GDM1 (cell line): ENCODE data around the gene CLK1.
"Not testable (repeated sequence)": the region's sequence is repeated elsewhere in the genome, so short reads cannot be mapped to it uniquely, and the experiment has no call there.

Experiments used
- DNase-seq: peaks from one replicate; lab custom pipeline; 2025; lab: John Stamatoyannopoulos, UW

The CLK1 gene

DNA sequence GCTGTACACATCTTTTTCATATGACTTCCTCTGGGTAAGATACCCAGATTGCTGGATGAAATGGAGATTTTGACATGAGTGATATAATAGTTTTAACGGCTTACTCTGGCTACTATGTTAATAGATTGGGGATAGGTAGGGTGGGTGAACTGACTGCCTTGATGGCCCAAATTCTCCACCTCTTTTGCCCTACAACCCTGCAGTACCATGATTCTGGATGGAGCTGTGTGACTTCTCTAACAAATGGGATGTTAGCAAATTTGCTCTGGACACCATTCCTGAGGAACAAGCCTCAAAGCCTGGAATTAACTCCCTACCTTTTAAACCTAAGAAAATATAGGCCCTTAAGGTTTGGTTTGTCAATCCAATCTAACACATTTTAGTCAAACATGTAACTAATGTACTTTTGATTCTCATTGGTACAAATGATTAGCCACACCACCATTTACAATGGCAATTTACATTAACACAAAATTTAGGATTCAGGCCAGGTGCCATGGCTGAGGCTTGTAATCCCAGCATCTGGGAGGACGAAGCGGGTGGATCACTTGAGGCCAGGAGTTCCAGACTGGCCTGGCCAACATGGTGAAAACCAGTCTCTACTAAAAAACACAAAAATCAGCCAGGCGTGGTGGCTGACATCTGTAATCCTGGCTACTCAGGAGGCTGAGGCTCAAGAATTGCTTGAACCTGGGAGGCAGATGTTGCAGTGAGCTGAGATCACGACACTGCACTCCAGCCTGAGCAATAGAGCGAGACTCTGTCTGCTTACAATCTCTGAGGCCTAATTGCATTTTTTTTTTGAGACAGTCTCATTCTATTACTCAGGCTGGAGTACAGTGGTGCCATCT lies 12.8 kb downstream of the CLK1 start:
- DNase-seq: no peak

DNA sequence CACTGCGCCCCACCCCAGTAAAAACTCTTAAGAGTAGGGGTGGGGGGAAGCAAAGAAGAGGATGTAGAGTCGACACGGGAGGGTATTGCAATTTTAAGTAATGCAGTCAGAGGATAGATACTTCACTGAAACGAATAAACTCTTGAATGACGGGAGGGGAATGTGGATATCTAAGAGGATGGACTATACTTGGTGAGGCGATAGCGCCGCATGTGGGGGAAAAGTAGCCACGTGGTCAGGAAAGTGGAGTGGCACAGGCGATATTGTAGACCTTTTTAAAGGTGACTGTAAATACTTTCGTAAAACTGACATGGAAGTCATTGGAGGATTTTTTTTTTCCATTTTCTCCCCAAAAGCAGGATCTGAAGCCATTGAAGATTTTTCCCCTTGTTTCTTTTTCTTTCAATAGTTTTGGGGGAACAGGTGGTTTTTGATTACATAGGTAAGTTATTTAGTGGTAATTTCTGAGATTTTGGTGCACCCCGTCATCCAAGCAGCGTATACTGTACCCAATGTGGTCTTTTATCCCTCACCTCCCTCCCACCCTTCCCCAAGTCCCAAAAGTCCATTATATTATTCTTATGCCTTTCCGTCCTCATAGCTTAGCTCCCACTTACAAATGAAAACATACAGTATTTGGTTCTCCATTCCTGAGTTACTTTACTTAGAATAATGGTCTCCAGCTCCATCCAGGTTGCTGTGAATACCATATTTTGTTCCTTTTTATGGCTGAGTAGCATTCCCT lies 13.8 kb downstream of the CLK1 start:
- no peak for DNase-seq

DNA sequence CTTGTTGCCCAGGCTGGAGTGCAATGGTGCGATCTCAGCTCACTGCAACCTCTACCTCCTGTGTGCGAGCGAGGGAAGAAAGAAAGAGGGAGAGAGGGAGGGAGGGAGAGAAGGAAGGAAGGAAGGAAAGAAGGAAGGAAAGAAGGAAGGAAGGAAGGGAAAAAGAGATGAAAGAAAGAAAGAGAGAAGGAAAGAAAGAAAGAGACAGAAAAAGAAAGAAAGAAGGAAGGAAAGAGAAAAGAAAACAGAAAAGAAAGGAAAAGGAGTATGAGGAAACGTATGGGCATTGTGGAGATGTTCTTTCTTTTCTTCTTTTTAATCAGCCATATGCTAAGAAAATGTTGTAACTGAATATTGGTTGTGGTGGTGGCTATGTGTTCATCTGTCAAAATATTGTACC lies 16.5 kb downstream of the CLK1 start:
- DNase-seq: no peak

DNA sequence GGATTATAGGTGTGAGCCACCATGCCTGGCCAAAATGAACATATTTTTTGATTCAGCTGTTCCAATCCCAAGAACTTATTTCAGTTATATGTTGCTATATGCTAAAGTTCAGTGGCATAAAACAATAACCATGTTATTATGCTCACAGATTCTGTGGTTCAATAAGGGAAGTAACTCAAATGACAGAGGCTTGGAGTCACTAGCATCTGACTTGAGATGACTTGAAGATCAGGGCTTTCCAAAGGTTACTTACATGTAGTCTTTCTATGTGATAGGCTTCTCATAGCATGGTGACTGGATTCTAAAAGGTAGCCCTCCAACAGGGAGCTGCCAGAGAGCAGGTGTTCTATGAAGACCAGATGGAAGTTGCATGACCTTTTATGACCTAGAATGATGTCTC lies 17.2 kb downstream of the CLK1 start:
- DNase-seq: no peak

DNA sequence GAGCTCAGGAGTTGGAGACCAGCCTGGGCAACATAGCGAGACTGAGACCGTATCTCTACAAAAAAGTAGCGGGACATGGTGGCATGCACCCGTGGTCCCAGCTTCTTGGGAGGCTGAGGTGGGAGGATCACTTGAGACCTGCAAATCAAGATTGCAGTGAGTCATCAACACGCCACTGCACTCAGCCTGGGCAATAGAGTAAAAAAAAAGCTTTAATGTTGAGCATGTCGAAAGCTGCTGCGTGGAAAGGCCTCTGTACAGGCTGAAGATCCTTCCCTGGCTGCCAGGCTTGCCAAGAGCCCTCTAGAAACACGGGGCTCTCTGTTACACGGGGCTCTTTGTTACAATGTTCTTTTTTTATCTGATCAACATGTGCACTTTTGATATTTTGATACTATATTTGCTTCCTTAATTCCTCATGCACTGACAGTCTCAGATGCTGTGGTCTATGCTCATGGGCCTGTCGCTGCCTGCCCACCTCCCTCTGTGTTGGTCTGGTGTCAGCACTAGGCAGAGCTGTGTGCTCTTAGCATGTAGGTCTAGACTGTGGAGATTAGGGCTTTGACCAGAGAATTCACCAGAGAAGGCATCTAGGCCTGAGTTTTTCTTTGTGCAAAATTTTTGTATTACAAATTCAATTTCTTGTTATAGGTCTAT lies 18.7 kb downstream of the CLK1 start:
- DNase-seq: no peak

DNA sequence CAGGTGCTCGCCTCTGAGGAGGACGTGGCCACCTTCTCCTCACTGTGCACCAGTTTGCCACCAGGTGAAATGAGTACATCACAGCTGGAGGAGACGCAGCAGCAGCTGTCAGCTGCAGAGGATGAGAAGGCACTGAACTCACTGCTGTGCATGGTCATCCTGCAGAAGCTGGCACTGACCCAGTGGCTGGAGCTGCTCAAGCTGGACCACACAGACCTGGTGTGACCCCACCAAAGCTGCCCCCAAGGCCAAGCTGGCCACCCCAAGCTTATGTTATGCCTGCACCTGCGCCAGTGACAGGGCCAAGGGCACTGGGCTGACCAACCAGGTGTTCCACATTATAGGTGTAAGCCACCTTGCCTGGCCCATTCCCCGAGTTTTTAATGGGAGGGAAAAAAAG lies 19.3 kb downstream of the CLK1 start:
- no peak for DNase-seq

DNA sequence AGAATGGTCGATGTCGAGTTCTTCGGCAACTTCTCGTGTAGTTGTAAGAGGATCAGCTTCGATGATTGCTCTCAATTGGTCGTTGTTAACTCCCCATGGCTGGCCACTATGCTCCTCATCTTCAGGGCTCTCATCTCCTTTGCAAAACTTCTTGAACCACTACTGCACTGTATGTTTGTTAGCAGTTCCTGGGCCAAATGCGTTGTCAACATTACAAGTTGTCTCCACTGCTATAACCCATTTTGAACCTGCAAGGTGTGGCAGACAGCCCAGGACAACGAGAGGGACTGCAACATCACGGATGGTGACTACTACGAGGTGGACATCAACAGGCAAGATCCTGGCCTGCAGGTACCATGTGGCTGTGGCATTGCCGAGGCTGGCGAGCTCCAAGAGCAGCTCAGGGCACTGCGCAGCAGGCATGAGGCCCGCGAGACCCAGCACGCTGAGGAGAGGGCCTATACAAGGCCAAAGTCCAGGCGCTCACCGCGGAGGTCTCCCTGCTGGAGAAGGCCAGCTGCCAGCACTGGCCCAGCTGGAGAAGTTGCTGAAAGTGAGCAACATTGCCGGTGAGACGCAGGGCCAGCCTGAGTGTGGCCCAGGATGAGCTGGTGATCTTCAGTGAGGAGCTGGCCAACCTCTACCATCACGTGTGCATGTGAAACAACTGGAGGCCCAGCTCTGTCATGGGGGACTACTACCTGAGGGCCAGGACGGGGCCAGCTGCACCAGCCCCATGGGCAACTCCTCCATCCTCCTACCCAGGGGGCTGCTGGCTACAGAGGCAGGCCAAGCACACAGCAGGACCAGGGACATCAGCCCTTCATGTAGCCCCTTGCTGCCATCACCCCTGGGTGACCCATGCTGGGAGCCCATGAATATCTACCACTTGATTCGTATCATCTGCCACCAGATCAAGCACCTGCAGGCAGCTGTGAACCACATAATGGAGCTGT lies 20.2 kb downstream of the CLK1 start:
- DNase-seq: no peak

DNA sequence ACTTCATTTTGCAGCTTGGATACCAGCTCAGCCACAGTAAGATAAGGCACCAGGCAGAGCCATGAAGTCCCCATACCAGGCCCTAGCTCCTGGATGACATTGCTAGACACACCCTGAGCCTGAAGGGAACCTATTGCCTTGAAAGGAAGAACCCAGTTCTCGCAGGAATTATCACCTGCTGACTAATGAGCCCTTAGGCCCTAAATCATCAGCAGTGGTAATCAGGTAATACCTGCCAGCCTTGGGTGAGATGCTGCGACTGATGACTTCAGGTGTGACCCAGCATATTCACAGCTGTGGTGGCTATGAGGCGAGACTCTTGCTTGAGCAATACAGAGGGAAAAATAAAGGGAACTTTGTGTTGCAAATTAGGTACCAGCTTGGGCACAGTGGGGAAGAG lies 24.9 kb downstream of the CLK1 start:
- no peak for DNase-seq

DNA sequence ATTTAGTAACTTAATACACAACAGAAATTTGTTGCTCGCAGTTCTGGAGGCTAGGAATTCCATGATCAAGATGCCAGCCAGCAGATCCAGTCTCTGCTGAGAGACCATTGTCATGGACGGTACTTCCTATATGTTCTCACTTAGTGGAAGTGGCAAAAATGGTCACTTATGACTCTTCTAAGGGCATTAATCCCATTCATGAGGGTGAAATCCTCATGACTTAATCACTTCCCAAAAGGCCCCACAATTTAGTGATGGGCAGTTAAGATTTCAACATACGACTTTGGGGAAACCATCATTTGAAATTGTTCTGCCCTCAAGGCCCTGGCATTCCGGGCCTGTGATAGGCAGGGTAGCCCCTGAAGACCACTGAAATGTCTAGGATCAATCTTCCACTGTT lies 29.8 kb downstream of the CLK1 start:
- DNase-seq: no peak

DNA sequence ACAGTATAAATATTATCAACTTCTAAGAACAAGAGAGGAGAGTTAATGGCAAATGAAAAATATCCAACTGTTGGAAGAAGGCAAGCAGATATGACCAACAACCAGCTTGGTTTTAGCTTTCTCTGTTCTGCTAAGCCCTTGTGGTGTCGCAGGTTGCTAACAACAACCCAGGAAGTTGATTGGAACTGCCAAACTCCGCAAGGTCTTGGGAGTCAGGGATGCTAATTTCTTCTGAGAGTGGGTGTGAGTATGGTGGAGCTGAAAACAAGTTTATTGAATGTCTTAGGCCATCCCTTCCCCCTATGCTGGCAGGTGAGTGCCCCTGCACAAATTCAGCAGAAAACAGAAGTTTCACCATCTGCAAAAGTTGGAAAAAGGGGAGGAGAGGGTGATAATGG lies 35.2 kb downstream of the CLK1 start:
- DNase-seq: no peak

DNA sequence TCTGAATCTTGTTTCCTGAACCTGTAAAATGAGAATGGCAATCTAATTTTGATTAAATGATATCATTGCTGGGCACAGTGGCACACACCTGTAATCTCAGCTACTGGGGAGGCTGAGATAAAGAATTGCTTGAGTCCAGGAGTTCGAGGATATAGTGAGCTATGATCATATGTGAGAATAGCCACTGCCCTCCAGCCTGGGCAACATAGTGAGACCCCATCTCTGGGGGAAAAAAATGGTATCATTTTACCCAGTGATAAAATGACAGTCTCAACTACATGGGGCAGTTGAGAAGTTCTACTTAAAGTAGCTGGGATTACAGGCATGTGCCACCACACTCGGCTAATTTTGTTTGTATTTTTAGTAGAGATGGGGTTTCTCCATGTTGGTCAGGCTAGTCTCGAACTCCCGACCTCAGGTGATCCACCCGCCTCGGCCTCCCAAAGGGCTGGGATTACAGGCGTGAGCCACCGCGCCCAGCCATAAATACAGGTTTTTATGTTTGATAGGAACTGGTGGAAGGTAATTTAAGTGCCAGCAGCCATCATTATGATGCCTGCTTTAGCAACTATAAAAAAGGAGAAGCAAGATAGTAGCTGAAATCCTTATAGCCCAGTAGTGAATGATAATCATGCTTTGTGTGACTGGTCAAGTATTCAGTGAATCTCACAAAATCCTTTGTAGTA lies 35.7 kb downstream of the CLK1 start:
- no peak for DNase-seq

DNA sequence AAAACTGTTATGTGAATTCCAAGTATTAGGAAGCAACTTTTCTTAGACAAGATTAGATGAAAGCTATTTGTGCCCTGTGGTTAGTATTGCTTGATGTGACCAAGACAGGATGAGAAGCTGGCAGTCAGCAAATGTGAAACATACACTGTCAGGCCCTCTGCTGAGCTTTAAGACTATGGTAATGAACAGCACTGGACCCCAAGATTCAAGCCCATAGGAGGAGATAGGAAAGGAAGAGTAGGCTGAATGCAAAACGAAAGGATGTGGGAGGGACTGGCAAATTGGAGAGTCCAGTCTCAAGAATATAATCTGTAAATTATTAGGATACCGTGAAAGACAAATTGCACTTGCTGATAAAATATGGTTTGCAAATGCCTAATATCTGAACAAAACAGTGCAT lies 36.4 kb downstream of the CLK1 start:
- no peak for DNase-seq

DNA sequence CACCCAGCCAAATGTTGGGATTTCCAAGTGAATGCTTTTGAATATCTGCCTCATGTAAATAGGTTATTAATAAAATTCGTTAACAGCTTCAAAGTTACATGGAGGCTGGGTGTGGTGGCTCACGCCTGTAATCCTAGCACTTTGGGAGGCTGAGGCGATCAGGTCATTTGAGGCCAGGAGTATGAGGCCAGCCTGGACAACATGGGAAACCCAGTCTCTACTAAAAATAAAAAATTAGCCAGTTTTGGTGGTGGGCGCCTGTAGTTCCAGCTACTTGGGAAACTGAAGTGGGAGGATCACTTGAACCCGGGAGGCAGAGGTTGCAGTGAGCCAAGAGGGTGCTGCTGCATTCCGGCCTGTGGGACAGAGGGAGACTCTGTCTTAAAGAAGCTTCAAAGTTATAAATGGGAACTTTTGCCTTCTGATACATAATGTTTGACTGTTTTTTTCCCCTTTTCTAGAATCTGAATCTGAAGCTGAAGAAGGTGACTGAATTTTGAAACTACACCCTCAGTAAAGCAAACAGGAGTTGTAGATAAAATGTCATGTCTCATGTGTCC lies 42.7 kb downstream of the CLK1 start:
- no peak for DNase-seq

DNA sequence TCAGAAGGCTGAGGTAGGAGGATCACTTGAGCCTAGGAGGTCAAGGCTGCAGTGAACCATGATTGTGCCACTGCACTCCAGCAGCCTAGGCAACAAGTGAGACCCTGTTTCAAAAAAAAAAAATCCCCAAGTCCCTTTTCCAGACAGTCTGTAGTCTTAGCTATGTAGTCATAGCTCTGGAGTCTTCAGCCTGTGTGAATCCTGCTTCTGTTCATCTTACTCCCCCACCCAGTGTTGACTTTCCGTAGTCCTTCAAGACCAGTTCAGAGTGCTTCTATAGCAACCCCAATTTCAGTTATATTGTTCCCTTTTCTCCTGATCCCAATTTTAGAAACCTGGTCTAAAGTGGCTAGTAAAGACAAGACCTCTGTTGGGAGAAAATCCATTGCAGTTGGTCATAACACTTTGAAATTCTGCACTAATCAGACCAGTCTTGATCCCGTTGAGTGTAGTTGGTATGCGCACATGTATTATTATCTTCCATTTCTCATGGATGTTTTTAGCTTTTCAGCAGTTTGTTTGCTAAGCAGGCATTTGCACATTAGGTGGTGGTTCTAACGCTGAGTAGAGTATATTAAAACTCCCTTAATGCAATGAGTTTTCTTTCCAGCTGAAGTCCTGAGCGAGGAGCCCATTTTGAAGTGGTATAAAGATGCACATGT lies 43.8 kb downstream of the CLK1 start:
- DNase-seq: no peak

DNA sequence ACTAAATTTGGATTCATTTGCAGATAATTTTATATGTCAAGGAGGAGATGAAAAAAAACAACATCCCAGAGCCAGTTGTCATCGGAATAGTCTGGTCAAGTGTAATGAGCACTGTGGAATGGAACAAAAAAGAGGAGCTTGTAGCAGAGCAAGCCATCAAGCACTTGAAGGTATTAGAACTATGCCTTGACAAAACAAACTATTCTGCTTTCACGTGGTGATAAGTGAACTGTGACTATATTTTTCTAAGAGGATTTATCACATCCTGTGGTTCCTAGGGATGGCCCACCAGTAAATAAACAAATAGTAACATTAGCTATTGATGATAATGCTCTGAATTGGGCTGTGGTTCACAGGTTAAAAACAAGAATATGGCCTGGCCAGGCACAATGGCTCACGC lies 45.7 kb downstream of the CLK1 start:
- DNase-seq: not testable (repeated sequence)

DNA sequence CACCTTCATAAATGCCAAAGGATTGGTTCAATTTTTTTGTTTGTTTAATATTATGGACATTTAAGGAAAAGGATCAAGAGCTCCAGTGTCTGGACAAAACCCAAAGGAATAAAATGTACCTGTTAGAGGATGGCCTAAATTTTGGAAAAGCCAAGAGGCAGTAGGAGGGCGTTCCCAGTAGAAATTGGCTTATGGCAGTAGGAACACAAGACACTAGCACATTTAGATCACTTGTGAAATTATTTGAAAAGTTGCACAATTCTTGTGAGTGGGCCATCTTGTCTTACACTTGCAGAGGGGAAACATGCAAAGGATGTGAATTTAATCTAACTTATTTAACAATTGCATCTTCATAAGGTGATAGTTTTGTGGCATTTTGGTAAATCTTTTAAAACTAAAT lies 49.5 kb downstream of the CLK1 start:
- DNase-seq: no peak

DNA sequence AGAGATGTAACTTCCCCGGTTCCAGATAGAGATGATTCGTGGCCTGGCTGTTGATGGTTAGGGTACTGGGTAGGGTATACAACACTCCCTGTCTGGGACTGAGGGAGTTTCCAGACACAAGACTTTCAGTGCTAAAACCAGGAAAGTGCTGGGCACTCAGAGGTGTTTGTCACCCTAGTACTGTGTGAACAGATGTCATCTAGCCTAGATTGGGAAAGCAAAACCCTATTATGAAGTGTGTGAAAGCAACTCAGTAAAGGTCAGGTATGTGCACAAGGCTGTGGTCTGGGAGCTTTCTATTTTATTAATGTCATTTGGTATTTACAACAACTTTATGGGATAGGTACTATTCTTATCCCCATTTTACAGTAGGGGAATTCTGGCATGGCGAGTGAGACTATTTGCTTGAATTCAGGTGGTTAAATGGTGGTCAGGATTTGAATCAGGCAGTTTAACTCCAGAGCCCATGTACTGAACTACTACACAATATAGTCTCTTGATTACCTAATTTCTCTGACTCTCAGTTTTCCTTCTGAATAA lies 50.1 kb downstream of the CLK1 start:
- no peak for DNase-seq

DNA sequence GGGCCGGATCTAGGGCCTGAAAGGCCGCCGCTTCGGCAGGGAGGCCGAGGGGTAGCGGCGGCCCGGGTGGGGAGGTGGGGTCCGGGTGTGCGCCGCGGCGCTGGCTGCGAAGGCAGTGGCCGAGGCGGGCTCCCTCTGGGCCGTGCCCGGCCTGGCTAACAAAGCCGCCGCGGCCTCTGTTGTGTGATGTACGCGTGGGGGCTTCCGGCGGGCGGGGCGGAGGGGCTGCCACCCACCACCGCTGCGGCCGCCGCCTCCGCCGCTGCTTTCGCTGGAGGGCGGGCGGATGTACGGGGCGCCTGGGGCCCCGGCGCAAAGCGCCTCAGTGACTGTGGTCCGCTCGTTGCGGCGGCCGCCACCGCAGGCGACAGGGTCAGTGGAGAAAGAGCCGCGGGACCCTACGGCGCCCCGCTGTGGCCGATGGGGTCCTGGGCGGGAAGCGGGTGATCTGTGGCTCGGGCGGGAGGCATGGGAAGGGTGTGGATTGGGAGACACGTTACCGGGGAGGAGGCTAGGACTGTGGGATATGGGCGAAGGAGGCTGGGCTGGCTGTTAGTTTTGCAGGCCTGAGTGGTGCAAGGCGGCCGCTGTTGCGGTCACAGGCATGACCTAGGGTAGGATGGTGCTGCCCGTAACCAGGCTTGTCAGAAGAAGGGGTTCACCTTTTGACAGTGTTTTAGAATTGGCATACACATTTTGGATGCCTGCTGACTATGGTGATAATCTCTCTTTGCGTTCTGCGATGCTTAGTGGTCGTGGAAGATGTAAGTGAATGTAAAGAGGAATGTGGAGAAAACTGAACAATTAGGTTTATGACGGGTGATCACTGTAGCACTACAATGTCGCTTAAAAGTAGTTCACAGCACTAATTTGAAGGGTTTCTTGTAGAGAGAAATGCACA lies 52.1 kb downstream of the CLK1 start:
- peak; percentile 61 for DNase-seq
